Mesenchymal stem cell (in vitro differentiated cells and primary cell): Measurements from ENCODE around the gene IPCEF1.
A peak's percentile ranks its signal among the peaks of the same experiment; 100 is the strongest.

Experiments used
- DNase-seq: peaks from one replicate; pipeline ENCODE4 v3.0.0-alpha.2; 2013
- H2AFZ ChIP-seq: one replicate; pipeline ENCODE4 v1.6.1; 2013; ENCODE audit warnings: low read depth, mild to moderate bottlenecking, control low read depth, inconsistent platforms, low read length, moderate library complexity
- H2AK5ac ChIP-seq: 2 replicates; pipeline ENCODE4 v1.6.1; 2013; ENCODE audit warnings: low read length, moderate library complexity, mild to moderate bottlenecking, inconsistent platforms; ENCODE audit not compliant: severe bottlenecking
- H2BK120ac ChIP-seq: one replicate; pipeline ENCODE4 v1.6.1; 2013; ENCODE audit warnings: low read depth, mild to moderate bottlenecking, inconsistent platforms, low read length, moderate library complexity
- H2BK12ac ChIP-seq, 2 experiments: one replicate each; pipeline ENCODE4 v1.6.1; 2013; ENCODE audit warnings: inconsistent platforms in 2 of 2, low read length in 2 of 2, mild to moderate bottlenecking in 2 of 2, moderate library complexity in 2 of 2, control low read depth in 1 of 2
- H2BK15ac ChIP-seq: one replicate; pipeline ENCODE4 v1.6.1; 2013; ENCODE audit warnings: mild to moderate bottlenecking, low read depth, inconsistent platforms; ENCODE audit not compliant: poor library complexity, severe bottlenecking
- H2BK5ac ChIP-seq: 2 replicates; pipeline ENCODE4 v1.6.1; 2013; ENCODE audit warnings: low read depth, mild to moderate bottlenecking, low read length, control low read depth, inconsistent platforms; ENCODE audit not compliant: poor library complexity, severe bottlenecking
- H3K14ac ChIP-seq, 2 experiments: one replicate each; pipeline ENCODE4 v1.6.1; 2013; ENCODE audit warnings: inconsistent platforms in 2 of 2, low read length in 2 of 2, control low read depth in 1 of 2, mild to moderate bottlenecking in 1 of 2, moderate library complexity in 1 of 2
- H3K18ac ChIP-seq, 2 experiments: one replicate each; pipeline ENCODE4 v1.6.1; 2013; ENCODE audit warnings: inconsistent platforms in 2 of 2, low read length in 2 of 2, control low read depth in 1 of 2, low read depth in 1 of 2, mild to moderate bottlenecking in 1 of 2
- H3K23ac ChIP-seq, 2 experiments: one replicate each; pipeline ENCODE4 v1.6.1; 2013; ENCODE audit warnings: inconsistent platforms in 2 of 2, low read length in 2 of 2, mild to moderate bottlenecking in 2 of 2, moderate library complexity in 2 of 2, control low read depth in 1 of 2
- H3K27ac ChIP-seq: 2 replicates; pipeline ENCODE4 v1.5.1; 2013; ENCODE audit warnings: mild to moderate bottlenecking, moderate library complexity, low read length, control low read depth, inconsistent platforms; ENCODE audit not compliant: poor library complexity, severe bottlenecking
- H3K27me3 ChIP-seq, 2 experiments: 2 replicates each; pipeline versions ENCODE4 v1.6.1 to v1.7.0; 2013; ENCODE audit warnings: low read length in 2 of 2, mild to moderate bottlenecking in 2 of 2, moderate library complexity in 2 of 2, control low read depth in 1 of 2, inconsistent platforms in 1 of 2; ENCODE audit not compliant: control insufficient read depth in 1 of 2, insufficient read depth in 1 of 2
- H3K36me3 ChIP-seq, 2 experiments: 2 replicates each; pipeline versions ENCODE4 v1.6.1 to v1.7.0; 2013; ENCODE audit warnings: low read length in 2 of 2, control low read depth in 1 of 2, inconsistent platforms in 1 of 2, low read depth in 1 of 2, mild to moderate bottlenecking in 1 of 2; ENCODE audit not compliant: insufficient read depth in 2 of 2, control insufficient read depth in 1 of 2
- H3K4ac ChIP-seq, 2 experiments: one replicate each; pipeline ENCODE4 v1.6.1; 2013; ENCODE audit warnings: inconsistent platforms in 2 of 2, low read length in 2 of 2, mild to moderate bottlenecking in 2 of 2, moderate library complexity in 2 of 2, control low read depth in 1 of 2, low read depth in 1 of 2
- H3K4me1 ChIP-seq: 2 replicates; pipeline ENCODE4 v1.6.1; 2013; ENCODE audit warnings: low read depth, low read length, control low read depth; ENCODE audit not compliant: control insufficient read depth, insufficient read depth
- H3K4me2 ChIP-seq: 2 replicates; pipeline ENCODE4 v1.6.1; 2013; ENCODE audit warnings: low read length, mild to moderate bottlenecking, inconsistent platforms; ENCODE audit not compliant: poor library complexity, severe bottlenecking
- H3K4me3 ChIP-seq, 2 experiments: 2 replicates each; pipeline versions ENCODE4 v1.5.1 to v1.7.0; 2013; ENCODE audit warnings: low read length in 2 of 2, mild to moderate bottlenecking in 2 of 2, control low read depth in 1 of 2, low read depth in 1 of 2; ENCODE audit not compliant: insufficient read depth in 1 of 2
- H3K79me1 ChIP-seq: replicated peaks from 2 replicates; pipeline ENCODE4 v1.6.1; 2013; ENCODE audit warnings: mild to moderate bottlenecking, control low read depth, low read length, inconsistent platforms; ENCODE audit not compliant: poor library complexity, severe bottlenecking
- H3K9ac ChIP-seq: 2 replicates; pipeline ENCODE4 v1.7.0; 2013; ENCODE audit warnings: mild to moderate bottlenecking, low read length, moderate library complexity
- H3K9me3 ChIP-seq: 2 replicates; pipeline ENCODE4 v1.7.0; 2013; ENCODE audit warnings: mild to moderate bottlenecking, low read length; ENCODE audit not compliant: control insufficient read depth
- H4K8ac ChIP-seq: one replicate; pipeline ENCODE4 v1.6.1; 2013; ENCODE audit warnings: inconsistent platforms, mild to moderate bottlenecking, low read length, moderate library complexity
- H4K91ac ChIP-seq: one replicate; pipeline ENCODE4 v1.6.1; 2013; ENCODE audit warnings: mild to moderate bottlenecking, low read length, inconsistent platforms
- WGBS: methylation state at CpG from one replicate; pipeline ENCODE4 v1.1.7; 2013; ENCODE audit warnings: mixed read lengths; 5-methylcytosine and 5-hydroxymethylcytosine counted together

The IPCEF1 gene

DNA sequence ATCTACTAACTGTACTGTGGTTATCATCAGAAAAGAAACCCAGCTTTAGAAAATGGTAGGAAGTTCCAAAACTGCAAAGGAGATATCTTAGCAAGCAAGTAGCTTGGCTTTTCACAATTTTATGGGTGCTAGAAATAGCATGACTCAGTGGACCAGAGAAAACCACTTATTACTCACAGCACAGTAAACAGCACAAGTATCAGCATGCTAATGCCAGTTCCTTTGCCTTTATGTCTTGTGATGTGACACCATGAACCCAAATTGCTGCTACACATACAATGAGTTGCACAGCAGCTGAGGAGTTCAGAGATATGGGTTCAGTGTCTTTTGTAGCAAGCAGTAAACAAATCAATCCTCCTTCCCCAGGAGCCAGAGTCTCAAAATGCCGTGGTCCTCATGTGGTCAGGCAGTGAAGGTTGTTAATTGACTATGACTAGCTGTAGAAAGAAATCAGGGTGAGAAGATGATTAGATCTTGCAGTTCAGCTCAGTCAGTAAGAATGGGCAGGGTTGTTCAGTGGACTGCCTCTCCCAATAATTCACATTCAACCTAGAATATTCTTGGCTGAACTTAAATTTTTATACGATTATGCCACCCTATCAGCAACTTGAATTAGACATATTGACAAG is 244.3 kb downstream of the IPCEF1 start:
- Histone ChIP-seq H3K36me3 (no peaks in the 10 kb centered on the region), H4K8ac (no peak overlapping the region), H4K91ac (no peak overlapping the region), H2AFZ (no peak overlapping the region), H3K27ac (no peak overlapping the region), H3K18ac (no peak overlapping the region), H3K79me1 (no peaks in the 10 kb centered on the region), H3K14ac (no peak overlapping the region), H3K9me3 (peaks cover 2% of the 10 kb centered on the region), H2BK5ac (no peak overlapping the region), H3K23ac (no peak overlapping the region), H2BK120ac (no peak overlapping the region), H2BK15ac (no peak overlapping the region), H2AK5ac (no peak overlapping the region), H2BK12ac (no peak overlapping the region), H3K4me3 (no peak overlapping the region), H3K4ac (no peak overlapping the region), H3K4me1 (no peaks in the 10 kb centered on the region), H3K27me3 (no peaks in the 10 kb centered on the region), H3K9ac (no peak overlapping the region), H3K4me2 (no peak overlapping the region)
- peak; percentile 33 for DNase-seq
- 84% methylated on average over 1 of the region's 2 CpGs for WGBS

DNA sequence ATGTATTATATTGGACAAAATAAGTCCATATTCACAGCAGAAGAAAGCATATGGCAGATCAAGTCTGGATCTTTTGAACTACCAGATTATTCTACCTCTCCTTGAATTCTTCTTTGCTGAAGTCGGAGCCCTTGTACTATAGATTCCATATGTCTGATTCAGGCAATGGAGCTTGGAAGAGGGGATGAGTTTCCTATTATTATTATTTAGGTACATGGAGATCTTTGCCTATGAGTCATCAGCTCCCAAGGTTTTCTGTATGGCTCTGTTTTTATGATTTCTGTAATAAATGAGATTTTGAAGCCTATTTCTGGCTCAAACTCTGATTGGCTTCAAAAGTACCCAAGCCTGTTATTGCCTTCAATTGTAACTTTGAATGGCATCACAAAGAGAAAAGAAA is 245.6 kb downstream of the IPCEF1 start:
- Histone ChIP-seq H3K4me2 (no peak overlapping the region), H3K27me3 (no peaks in the 10 kb centered on the region), H3K4me3 (no peak overlapping the region), H3K9ac (no peak overlapping the region), H3K4ac (no peak overlapping the region), H3K36me3 (no peaks in the 10 kb centered on the region), H2AK5ac (no peak overlapping the region), H2AFZ (no peak overlapping the region), H2BK120ac (no peak overlapping the region), H3K27ac (no peak overlapping the region), H3K18ac (no peak overlapping the region), H2BK12ac (no peak overlapping the region), H3K4me1 (no peaks in the 10 kb centered on the region), H3K9me3 (peaks cover 2% of the 10 kb centered on the region), H2BK15ac (no peak overlapping the region), H2BK5ac (no peak overlapping the region), H4K91ac (no peak overlapping the region), H3K14ac (no peak overlapping the region), H3K79me1 (no peaks in the 10 kb centered on the region), H3K23ac (no peak overlapping the region), H4K8ac (no peak overlapping the region)
- no CpG with 5 or more reads among the region's 1 CpG for WGBS
- no peak for DNase-seq

DNA sequence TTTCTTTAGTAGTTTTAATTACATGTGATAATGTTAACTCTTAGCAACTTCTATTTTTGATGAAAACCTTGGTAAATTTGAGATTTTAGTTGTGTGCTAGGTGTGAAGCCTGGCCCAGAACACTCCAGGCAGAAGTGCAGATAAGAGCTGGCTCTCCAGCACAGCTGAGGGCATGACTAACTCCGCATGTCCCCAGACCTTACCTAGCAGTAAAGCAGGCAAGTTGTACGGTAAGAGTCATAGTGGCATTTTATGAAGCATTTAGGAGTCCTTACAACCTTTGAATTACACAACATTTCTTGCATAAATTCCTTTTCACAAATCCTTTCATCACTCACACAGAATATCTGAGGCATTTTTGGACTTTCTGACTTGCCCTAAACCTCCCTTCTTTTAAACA is 250.4 kb downstream of the IPCEF1 start:
- H3K4me3 ChIP-seq, result no peak overlapping the region

More for the DNA sequence above, 250.4 kb downstream of the IPCEF1 start:
- Histone ChIP-seq H3K9me3 (no peaks in the 10 kb centered on the region), H3K14ac (no peak overlapping the region), H3K4ac (no peak overlapping the region), H3K27ac (no peak overlapping the region), H3K27me3 (no peaks in the 10 kb centered on the region), H2BK120ac (no peak overlapping the region), H2BK5ac (no peak overlapping the region), H3K4me1 (no peaks in the 10 kb centered on the region), H3K4me2 (no peak overlapping the region), H2BK12ac (no peak overlapping the region), H4K91ac (no peak overlapping the region), H3K36me3 (no peaks in the 10 kb centered on the region), H2AK5ac (no peak overlapping the region), H3K23ac (no peak overlapping the region), H3K9ac (no peak overlapping the region), H3K79me1 (no peaks in the 10 kb centered on the region), H2AFZ (no peak overlapping the region), H2BK15ac (no peak overlapping the region), H4K8ac (no peak overlapping the region), H3K18ac (no peak overlapping the region)
- WGBS, result 58% methylated on average over 2 of the region's 2 CpGs
- no peak for DNase-seq
